NB4 (cell line): ENCODE measurements around the gene PYGM.

Experiments used
- DNase-seq: peaks from one replicate; pipeline ENCODE4 v3.0.0; 2010; ENCODE audit warnings: low read depth
- H3K4me3 ChIP-seq: one replicate; pipeline ENCODE4 v1.5.1; 2011; ENCODE audit warnings: mild to moderate bottlenecking, low read depth, low read length, moderate library complexity
- CTCF ChIP-seq: IDR thresholded peaks from one replicate; pipeline ENCODE4 v1.5.1; 2012; ENCODE audit warnings: low read depth, low read length
- MAX ChIP-seq: IDR thresholded peaks from 2 replicates; pipeline ENCODE4 v1.6.1; 2011; ENCODE audit warnings: low read depth, low read length
- MYC ChIP-seq: IDR thresholded peaks from 2 replicates; pipeline ENCODE4 v1.6.1; 2011; ENCODE audit warnings: low read depth, low read length
- POLR2A ChIP-seq: IDR thresholded peaks from 2 replicates; pipeline ENCODE4 v1.6.1; 2011; ENCODE audit warnings: mild to moderate bottlenecking; ENCODE audit not compliant: insufficient read length; ENCODE audit errors: extremely low read depth

The PYGM gene

GRCh38 chr11:64734811-64735724 lies 24.7 kb downstream of the PYGM start:
- H3K4me3 ChIP-seq: no peak overlapping the region
- DNase-seq: no peak
- no peak for TF ChIP-seq CTCF
- TF ChIP-seq MYC: no peak
- no peak for TF ChIP-seq POLR2A
- TF ChIP-seq MAX: no peak

GRCh38 chr11:64731601-64732000 lies 28.2 kb downstream of the PYGM start:
- DNase-seq: no peak
- no peak overlapping the region for H3K4me3 ChIP-seq
- TF ChIP-seq CTCF (no peak), MAX (no peak), POLR2A (no peak), MYC (no peak)

- TF ChIP-seq POLR2A (no peak), MAX (no peak), CTCF (no peak), MYC (no peak)
- H3K4me3 ChIP-seq: no peak overlapping the region
- peak; percentile 53 for DNase-seq
These were observed 29.9 kb downstream of the PYGM start for GRCh38 chr11:64729851-64730382.

GRCh38 chr11:64728757-64729365 lies 30.9 kb downstream of the PYGM start:
- no peak for TF ChIP-seq MAX
- TF ChIP-seq CTCF: no peak
- no peak for TF ChIP-seq POLR2A
- TF ChIP-seq MYC: no peak
- H3K4me3 ChIP-seq: no peak overlapping the region

GRCh38 chr11:64726867-64727530 lies 32.8 kb downstream of the PYGM start:
- no peak for DNase-seq
- TF ChIP-seq MYC (no peak), MAX (no peak), POLR2A (no peak), CTCF (no peak)
- no peak overlapping the region for H3K4me3 ChIP-seq

More at GRCh38 chr11:64728757-64729365, 30.9 kb downstream of the PYGM start:
- no peak for DNase-seq
